T-helper 1 cell treated with Interleukin-12 subunit alpha and Interleukin-12 subunit beta and Interleukin-4 antibody, amounts not matched to agents 30 μg/mL and 1 μg/mL, for 36 hours (primary cell): ENCODE measurements around the gene SRP9.
"Not testable (repeated sequence)": the region's sequence is repeated elsewhere in the genome, so short reads cannot be mapped to it uniquely, and the experiment has no call there.

Experiments
- H3K27ac Mint-ChIP-seq: one replicate; pipeline ENCODE4 v1.8.0; 2021; ENCODE audit warnings: mild to moderate bottlenecking, mixed read lengths
- H3K27me3 Mint-ChIP-seq: one replicate; pipeline ENCODE4 v1.8.0; 2021; ENCODE audit warnings: low read depth, mixed read lengths
- H3K36me3 Mint-ChIP-seq: one replicate; pipeline ENCODE4 v1.8.0; 2021; ENCODE audit warnings: low read depth, mixed read lengths
- H3K4me1 Mint-ChIP-seq: one replicate; pipeline ENCODE4 v1.8.0; 2021; ENCODE audit warnings: low read depth, mixed read lengths
- H3K4me3 Mint-ChIP-seq: one replicate; pipeline ENCODE4 v1.8.0; 2021; ENCODE audit warnings: mild to moderate bottlenecking, moderate library complexity, mixed read lengths
- H3K9me3 Mint-ChIP-seq: one replicate; pipeline ENCODE4 v1.8.0; 2021; ENCODE audit warnings: mixed read lengths

Gene SRP9

GRCh38 chr1:225812488-225813213 is 35.0 kb downstream of the SRP9 start:
- Mint-ChIP-seq H3K36me3 (no peaks in the 10 kb centered on the region), H3K27ac (no peak overlapping the region), H3K4me1 (peaks cover 16% of the 10 kb centered on the region), H3K9me3 (no peaks in the 10 kb centered on the region), H3K4me3 (no peak overlapping the region), H3K27me3 (peaks cover 17% of the 10 kb centered on the region)

DNA sequence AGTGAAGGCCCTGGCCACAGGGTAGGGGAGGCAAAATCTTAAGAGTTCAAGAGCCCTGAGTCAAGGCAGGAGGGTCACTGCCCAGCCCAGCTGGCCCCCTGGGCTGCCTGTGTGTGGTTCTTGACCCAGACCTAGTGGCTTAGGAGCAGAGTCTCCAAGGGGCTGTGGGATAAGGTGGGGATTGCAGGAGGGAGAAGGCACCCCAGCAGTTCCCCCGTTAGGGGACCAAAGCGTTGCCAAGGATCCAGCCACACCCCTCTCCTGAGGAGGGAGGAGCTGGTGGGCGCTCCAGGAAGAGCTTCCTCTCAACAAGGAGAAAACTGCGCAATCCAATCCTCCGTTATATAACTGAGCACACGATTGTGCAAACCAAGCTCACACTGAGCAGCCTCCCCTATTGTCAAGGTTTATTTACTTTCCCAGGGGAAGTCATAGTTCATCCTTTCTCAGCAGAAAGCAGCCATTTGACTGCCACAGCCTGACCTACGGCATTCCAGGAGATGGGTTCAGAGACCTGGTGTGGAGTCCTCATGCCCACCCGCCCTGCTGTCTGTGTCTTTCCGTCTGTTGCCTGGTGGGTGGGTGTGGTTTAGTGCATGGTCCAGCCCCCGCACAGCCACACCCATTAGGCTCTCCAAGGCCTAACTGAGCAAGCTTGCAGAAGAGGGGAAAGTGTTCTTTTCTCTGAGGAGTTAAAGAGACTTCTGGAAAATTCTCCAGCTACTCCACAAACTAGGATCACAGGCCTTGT is 35.8 kb downstream of the SRP9 start:
- Mint-ChIP-seq H3K4me1 (peaks cover 18% of the 10 kb centered on the region), H3K27me3 (peaks cover 14% of the 10 kb centered on the region), H3K9me3 (no peaks in the 10 kb centered on the region), H3K27ac (no peak overlapping the region), H3K36me3 (no peaks in the 10 kb centered on the region), H3K4me3 (no peak overlapping the region)

- no peak overlapping the region for H3K4me3 Mint-ChIP-seq
- H3K36me3 Mint-ChIP-seq = no peaks in the 10 kb centered on the region
- H3K27me3 Mint-ChIP-seq = peaks cover 14% of the 10 kb centered on the region
- no peaks in the 10 kb centered on the region for H3K9me3 Mint-ChIP-seq
- no peak overlapping the region for H3K27ac Mint-ChIP-seq
- H3K4me1 Mint-ChIP-seq = peaks cover 17% of the 10 kb centered on the region
Observed at GRCh38 chr1:225814381-225814780, 36.8 kb downstream of the SRP9 start.

- H3K9me3 Mint-ChIP-seq, H3K4me3 Mint-ChIP-seq, H3K27ac Mint-ChIP-seq, H3K36me3 Mint-ChIP-seq: not testable (repeated sequence)
- Mint-ChIP-seq H3K4me1 (peaks cover 12% of the 10 kb centered on the region), H3K27me3 (peaks cover 14% of the 10 kb centered on the region)
Observed at GRCh38 chr1:225815090-225815489, 37.5 kb downstream of the SRP9 start.

DNA sequence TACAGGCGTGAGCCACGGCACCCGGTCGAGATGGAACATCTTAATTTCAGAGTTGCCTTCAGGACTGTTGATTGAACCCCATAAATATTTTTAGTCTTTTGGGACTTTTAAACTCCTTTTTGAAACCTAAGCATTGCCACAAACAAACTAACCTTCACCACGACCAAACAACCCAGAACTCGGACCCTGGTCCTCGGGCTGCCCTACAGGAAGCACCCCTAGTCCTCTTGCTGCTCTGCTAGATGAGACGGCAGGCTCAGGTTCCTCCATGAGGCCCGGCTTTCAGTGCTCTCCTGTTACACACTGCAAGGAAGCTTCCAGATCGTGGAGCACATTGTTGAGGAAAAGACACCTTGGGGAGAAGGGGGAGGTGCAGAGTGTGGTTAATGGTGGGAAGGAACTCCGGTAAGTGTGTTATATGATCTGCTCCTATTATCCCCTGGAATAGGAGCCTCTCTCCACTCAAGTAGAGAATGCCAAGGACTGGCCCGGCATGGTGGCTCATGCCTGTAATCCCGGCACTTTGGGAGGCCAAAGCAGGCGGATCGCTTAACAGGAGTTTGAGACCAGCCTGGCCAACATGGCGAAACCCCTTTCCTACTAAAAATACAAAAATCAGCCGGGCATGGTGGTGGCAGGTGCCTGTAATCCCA is 38.0 kb downstream of the SRP9 start:
- Mint-ChIP-seq H3K9me3 (no peaks in the 10 kb centered on the region), H3K4me1 (peaks cover 9% of the 10 kb centered on the region)

GRCh38 chr1:225816643-225817538 is 39.3 kb downstream of the SRP9 start:
- no peaks in the 10 kb centered on the region for H3K9me3 Mint-ChIP-seq
- H3K27ac Mint-ChIP-seq = no peak overlapping the region
- peaks cover 4% of the 10 kb centered on the region for H3K4me1 Mint-ChIP-seq
- H3K27me3 Mint-ChIP-seq = peaks cover 3% of the 10 kb centered on the region
- H3K36me3 Mint-ChIP-seq = no peaks in the 10 kb centered on the region
- H3K4me3 Mint-ChIP-seq = no peak overlapping the region

More for the DNA sequence above, 38.0 kb downstream of the SRP9 start:
- Mint-ChIP-seq H3K36me3 (no peaks in the 10 kb centered on the region), H3K4me3 (no peak overlapping the region), H3K27me3 (peaks cover 10% of the 10 kb centered on the region), H3K27ac (no peak overlapping the region)

DNA sequence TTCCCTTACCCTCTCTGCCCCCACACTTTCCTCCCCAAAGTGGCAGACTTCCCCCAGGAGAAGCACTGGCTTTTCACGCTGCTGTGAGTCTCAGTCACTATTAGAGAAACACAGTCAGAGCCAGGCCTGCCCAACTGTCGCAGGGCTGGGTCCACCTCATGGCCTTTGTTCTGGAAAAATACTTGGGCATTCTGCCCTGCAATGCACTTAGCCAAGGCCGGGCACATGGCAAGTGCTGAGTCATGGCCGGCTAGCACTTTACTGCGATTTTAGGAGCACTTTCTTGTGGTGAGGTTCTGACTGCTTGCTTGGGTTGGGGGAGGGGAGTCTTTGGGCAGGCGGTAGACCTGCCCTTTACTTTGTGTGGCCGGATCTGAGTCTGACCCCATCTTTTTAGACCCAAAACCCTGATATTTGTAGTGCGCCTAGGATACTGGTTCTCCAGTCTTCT is 40.0 kb downstream of the SRP9 start:
- Mint-ChIP-seq H3K4me3 (no peak overlapping the region), H3K36me3 (no peaks in the 10 kb centered on the region)

GRCh38 chr1:225818229-225818628 is 40.6 kb downstream of the SRP9 start:
- Mint-ChIP-seq H3K9me3 (no peaks in the 10 kb centered on the region), H3K4me1 (peaks cover 4% of the 10 kb centered on the region), H3K36me3 (no peaks in the 10 kb centered on the region), H3K27me3 (peaks cover 7% of the 10 kb centered on the region), H3K4me3 (no peak overlapping the region), H3K27ac (no peak overlapping the region)

More for the DNA sequence above, 40.0 kb downstream of the SRP9 start:
- Mint-ChIP-seq H3K4me1 (peaks cover 4% of the 10 kb centered on the region), H3K27me3 (peaks cover 7% of the 10 kb centered on the region), H3K9me3 (no peaks in the 10 kb centered on the region), H3K27ac (no peak overlapping the region)

DNA sequence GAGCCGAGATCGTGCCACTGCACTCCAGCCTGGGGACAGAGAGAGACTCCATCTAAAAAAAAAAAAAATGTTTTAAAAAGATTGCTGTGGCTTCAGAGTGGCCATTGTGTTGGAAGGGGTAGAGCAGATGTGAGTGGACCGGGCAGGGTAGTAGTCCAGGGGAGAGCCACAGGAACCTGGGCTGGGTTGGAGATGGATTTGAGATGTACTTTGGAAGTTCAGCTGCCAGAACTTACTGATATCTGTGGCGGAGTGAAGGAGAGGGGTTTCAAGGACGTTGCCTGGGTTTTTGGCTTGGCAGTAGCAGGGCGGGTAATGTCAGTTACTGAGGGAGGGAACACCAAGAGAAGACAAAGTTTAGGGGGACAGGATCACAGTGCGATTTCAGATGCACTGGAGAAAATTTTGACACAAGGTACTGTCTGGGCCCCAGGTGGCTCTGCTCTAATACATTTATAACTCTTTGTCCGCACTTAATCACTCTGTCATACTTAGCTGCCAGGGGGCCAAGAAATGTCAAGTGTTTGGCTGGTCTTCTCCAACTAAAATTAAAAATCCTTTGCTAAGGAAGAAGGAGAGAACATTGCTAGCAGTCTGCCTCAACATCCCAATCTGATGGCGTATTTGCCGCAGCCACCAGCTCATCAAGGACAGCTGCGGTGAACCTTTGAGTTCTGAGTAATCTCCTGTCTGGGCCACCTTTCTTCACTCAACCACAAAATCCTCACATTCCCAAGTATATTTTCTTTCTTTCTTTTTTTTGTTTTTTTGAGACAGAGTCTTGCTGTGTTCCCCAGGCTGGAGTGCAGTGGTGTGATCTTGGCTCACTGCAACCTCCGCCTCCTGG is 41.9 kb downstream of the SRP9 start:
- no peak overlapping the region for H3K4me3 Mint-ChIP-seq

DNA sequence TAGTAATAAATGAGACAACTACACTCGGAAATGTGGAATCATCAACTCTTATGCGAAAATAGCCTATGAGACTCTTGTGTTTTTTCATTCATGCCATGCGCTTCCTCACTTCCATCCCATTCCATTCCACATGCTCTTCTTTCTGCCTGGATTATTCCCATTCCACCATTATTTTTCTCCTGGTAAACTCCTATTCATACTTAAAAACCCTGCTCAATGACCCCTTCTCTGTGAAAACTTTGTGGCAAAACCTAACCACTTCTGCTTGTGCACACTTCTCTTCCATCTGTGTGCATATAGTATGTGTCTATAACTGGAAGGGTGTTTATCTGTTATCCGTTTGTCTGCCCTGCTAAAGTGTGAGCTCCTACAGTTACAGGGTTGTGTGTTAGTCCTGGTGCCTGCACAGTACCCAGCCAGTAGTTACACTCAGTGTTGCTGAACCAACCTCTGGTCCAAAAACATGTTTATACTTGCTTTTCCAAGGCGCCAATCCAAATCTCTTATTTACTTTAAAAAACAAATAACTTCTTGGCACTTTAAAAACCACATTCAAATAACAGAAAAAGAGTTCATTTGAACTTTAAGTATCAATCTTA is 43.0 kb downstream of the SRP9 start:
- H3K9me3 Mint-ChIP-seq = no peaks in the 10 kb centered on the region
- no peaks in the 10 kb centered on the region for H3K36me3 Mint-ChIP-seq
- peaks cover 4% of the 10 kb centered on the region for H3K4me1 Mint-ChIP-seq
- no peak overlapping the region for H3K4me3 Mint-ChIP-seq
- H3K27ac Mint-ChIP-seq = no peak overlapping the region
- H3K27me3 Mint-ChIP-seq = peaks cover 7% of the 10 kb centered on the region

More for the DNA sequence above, 41.9 kb downstream of the SRP9 start:
- H3K27me3 Mint-ChIP-seq = peaks cover 7% of the 10 kb centered on the region
- H3K27ac Mint-ChIP-seq = no peak overlapping the region
- H3K9me3 Mint-ChIP-seq = no peaks in the 10 kb centered on the region
- peaks cover 4% of the 10 kb centered on the region for H3K4me1 Mint-ChIP-seq
- no peaks in the 10 kb centered on the region for H3K36me3 Mint-ChIP-seq

GRCh38 chr1:225822655-225823403 is 45.2 kb downstream of the SRP9 start:
- H3K9me3 Mint-ChIP-seq = no peaks in the 10 kb centered on the region

DNA sequence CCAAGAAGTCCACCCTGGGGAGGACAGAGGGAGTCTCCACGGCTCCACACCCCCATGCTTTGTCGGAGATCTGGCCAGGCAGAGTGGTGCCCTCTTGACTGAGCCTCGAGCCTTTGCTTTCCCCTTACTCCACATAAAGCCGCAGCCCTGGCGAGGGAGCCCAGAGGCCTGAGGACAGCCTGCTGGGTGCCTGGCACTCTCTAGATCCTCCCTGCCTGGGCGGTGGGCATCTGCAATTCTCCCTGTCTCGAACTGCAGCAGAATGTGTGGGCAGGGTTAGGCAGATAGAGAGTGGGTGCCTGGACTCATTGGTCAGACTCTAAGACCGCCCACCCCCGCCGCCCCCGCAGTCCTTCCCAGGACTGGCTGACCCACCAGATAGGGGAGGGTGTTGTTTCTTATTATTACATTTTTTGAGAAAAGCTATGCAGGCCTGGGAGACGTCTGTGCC is 46.2 kb downstream of the SRP9 start:
- peaks cover 3% of the 10 kb centered on the region for H3K4me1 Mint-ChIP-seq

More at GRCh38 chr1:225822655-225823403, 45.2 kb downstream of the SRP9 start:
- Mint-ChIP-seq H3K27ac (no peak overlapping the region), H3K36me3 (no peaks in the 10 kb centered on the region), H3K27me3 (peaks cover 7% of the 10 kb centered on the region), H3K4me1 (peaks cover 3% of the 10 kb centered on the region), H3K4me3 (no peak overlapping the region)

More for the DNA sequence above, 46.2 kb downstream of the SRP9 start:
- no peak overlapping the region for H3K4me3 Mint-ChIP-seq
- H3K9me3 Mint-ChIP-seq = no peaks in the 10 kb centered on the region
- H3K36me3 Mint-ChIP-seq = no peaks in the 10 kb centered on the region
- peaks cover 7% of the 10 kb centered on the region for H3K27me3 Mint-ChIP-seq
- H3K27ac Mint-ChIP-seq = no peak overlapping the region
